NCI-H524 (cell line): ENCODE data around the gene RPL14.
A peak's percentile ranks its signal among the peaks of the same experiment; 100 is the strongest.
"Not testable (repeated sequence)": the region's sequence is repeated elsewhere in the genome, so short reads cannot be mapped to it uniquely, and the experiment has no call there.

Experiments used
- DNase-seq, 2 experiments: peaks; one replicate each; lab custom pipeline; 2025; lab: John Stamatoyannopoulos, UW

RPL14 gene

DNA sequence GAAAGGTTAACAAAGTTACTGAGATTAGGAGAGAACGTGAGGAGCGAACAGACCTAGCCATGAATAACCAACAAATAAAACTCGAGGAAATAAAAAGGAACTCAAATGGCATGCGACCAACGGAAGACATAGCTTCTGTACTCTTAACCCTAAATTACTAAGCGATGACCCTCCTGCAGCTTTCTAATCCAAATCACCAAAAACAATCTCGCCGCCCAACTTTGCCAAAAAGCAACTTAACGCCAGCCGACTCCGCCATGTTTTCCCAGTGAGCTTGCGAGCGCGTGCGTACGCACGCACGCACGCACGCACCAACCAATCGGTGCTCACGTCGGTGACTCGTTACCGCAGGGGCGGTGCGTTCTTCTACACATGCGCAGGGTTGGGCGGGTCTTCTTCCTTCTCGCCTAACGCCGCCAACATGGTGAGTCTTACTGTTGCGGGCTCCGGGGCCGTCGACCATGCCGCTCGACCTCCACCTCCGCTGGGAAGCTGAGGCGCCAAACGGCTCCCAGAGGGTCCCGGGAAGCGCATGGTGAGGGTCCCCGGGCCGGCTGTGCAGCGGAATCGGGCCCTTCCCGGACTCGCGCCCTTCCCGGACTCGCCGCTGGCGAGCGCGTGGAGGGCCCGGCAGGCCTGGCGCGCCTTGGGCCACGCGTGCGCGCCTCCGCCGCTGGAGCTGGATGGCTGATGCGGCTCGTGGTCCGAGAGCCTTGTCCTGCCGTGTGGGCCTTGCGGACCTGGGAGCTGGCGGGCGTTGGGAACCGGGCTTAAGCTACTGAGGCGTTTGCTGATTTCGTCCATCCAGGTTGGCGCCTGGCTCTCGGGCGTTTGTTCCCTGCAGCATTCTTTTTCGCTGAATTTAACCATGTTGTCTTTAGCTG lies at the start of gene RPL14:
Gene RPL14 (plus strand): TSS at position 400 of the 884 bp plus-strand sequence. CDS start 133 bp downstream, at position 533.
- peak; percentile 72 to 94 for DNase-seq

DNA sequence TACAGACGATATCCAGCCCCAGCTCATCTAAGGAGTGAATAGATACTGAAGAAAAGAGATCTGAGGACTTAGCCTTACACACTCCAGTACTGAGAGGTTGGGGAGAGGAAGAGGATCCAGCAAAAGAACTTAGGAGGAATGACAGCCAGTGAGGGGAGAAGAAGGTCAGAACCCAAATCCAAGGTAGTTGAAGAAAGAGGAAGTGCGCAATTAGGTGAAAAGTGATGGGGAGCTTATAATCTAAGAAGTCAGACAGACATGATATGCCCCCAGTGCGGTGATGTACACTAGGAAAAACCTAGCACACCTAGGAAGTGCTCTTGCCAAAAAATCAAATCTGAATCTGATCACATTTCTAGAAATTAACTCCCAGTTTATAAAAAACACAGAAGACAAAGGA lies 49.5 kb upstream of the RPL14 start:
- no peak for DNase-seq

DNA sequence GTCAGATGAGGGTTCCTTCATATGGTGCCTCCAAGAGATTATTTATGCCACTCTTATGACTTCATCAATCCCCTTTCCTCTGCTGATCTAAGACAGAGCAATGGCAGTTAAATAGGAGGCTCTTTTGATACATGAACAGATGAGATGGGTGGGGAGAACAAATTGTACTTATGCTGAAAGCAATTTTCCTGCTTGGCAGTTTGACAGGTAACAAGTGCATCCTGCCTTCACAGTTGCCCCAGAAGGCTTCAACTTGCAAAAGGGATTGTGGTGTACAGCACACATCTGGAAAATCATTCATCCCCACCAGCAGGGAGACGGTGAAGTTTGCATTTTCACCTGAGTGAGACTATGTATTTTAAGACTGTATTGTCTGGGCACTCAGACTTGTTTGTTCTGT lies 42.9 kb upstream of the RPL14 start:
- no peak for DNase-seq

DNA sequence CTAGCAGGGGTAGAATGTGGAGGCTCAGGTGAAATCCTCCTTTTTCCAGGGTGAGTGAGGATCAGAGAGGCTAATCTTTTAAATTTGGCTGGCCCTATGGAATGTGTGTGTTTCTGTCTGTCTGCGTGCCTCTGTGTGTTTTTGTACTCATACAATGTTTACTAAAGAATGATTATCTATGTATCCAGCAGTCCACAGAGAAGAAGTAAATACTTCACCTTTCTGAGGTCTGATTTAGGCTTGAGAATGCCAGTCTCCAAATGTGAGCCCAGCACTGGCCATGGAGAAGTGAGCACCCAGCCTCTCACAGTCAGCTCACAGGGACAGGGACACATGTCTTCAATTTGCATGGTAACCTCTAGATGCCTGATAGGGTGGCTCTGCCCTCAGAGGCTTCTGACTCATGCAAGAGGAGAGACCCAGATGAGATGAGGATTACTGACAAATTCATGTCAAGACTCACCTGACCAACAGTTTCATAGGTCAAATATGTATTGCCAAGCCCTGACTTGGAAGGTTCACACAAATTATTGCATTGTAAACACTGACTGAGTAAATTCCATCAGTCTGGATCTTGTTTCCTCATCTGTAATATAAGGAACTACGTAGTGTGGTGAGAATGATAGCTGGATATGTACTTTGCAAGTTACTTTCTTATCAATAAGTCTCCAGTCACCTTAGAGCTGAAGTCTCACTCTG lies 39.1 kb upstream of the RPL14 start:
- no peak for DNase-seq

- DNase-seq, result no peak
Measured at GRCh38 chr3:40422861-40423260, 34.3 kb upstream of the RPL14 start.

DNA sequence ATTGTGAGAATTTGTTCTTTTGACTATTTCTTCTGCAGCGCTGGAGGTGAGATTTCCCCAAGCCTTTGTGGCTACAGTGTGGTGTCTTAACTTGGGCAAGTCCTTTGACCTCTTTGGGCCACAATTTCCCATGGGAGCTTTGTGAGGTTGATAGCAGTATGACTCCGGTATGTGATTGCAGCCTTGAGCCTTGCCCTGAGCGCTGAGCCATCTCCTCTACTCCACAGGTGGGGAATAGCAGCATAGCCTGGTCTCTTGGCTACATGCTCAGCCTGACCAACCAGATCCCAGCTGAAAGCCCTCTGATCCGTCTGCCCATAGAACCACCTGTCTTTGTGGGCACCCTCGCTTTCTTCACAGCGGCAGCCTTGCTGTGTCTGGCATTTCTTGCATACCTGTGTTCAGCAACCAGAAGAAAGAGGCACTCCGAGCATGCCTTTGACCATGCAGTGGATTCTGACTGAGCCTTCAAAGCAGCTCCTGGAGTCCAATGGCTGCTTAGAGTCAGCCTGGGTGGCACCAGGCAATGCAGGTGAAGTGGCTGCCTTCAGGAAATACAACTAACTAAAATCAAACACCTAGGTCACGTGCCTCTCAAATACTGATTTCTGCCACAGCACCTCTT lies 30.0 kb upstream of the RPL14 start:
- no peak for DNase-seq

- DNase-seq, result no peak
Measured at GRCh38 chr3:40432793-40433192, 24.3 kb upstream of the RPL14 start.

GRCh38 chr3:40437889-40438288 lies 19.2 kb upstream of the RPL14 start:
- DNase-seq, result no peak

DNA sequence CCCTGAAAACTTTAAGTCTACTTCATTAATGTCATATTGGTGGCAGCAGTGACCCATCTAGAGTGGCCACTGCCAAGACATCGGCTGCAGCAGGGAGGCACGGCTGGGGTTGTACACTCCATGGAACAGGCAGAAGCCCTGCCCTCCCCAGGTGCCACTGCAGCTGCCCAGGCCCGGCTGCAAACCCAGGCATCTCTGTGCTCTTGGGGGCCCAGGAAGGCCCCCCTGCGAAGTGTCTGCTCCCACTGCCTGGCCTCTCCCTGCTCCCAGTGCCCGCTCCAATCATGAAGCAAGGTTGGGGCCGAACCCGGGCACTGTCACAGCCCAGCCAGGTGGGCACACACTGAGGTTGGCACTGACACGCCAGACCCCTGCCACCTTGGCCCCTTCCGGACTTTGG lies 12.1 kb upstream of the RPL14 start:
- no peak for DNase-seq

DNA sequence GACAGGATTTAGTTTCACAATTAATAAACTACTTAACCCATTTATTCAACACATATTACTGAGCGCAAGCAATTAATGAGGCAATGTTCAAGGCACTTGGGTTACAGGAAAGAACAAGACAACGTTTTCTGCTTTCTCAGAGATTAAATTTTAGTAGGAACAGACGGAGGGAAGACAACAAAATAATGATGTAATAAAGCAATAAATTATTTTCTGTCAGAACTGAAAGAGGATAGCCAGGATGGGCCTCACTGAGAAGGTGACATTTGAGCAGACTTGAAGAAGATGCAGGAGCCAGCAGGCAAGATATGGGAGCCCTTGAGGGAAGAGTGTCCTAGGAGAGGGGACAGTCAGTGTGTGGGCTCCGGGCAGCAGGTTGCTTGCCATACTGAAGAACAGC lies 11.3 kb upstream of the RPL14 start:
- no peak for DNase-seq

GRCh38 chr3:40450438-40450837 lies 6.7 kb upstream of the RPL14 start:
- no peak for DNase-seq

DNA sequence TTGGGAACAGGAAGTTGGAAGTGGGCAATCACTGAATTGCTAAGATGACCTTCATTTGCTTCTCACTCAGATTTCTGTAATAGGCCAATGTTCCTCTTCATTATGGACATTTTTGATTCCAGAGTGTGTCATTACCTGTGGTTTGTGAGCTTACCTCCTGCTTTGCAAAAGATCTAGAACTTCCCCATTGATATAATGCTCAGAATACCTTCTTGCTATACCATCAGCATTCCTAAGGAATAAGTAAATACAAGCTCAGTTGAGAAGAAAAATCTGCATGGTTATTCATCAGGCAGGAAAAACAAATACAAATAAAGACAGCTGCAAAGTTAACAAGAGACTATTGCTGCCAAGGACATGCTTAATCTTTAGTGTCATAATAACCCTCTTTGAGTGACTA lies 5.6 kb upstream of the RPL14 start:
- no peak for DNase-seq

DNA sequence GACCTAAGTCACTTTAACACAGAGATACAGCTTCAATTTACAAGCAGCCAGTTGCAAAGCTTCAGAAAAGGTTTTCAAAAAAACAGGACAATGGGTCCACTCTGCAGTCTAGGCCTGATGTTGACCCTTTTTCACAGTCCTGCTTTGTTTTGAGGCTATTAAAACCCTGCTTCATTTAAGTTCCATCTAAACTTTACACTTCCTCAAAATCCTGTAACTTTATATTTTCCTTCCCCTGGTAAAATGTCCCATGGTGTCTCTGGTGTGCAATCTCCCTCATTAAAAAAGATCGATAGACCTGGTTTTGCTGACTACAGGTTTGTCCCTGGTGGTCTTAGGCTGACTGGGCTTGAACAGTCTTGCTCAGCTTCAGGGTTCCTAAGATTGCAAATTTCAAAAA lies 5.1 kb upstream of the RPL14 start:
- DNase-seq, result no peak

- DNase-seq, result no peak
Measured at GRCh38 chr3:40452562-40452875, 4.6 kb upstream of the RPL14 start.

DNA sequence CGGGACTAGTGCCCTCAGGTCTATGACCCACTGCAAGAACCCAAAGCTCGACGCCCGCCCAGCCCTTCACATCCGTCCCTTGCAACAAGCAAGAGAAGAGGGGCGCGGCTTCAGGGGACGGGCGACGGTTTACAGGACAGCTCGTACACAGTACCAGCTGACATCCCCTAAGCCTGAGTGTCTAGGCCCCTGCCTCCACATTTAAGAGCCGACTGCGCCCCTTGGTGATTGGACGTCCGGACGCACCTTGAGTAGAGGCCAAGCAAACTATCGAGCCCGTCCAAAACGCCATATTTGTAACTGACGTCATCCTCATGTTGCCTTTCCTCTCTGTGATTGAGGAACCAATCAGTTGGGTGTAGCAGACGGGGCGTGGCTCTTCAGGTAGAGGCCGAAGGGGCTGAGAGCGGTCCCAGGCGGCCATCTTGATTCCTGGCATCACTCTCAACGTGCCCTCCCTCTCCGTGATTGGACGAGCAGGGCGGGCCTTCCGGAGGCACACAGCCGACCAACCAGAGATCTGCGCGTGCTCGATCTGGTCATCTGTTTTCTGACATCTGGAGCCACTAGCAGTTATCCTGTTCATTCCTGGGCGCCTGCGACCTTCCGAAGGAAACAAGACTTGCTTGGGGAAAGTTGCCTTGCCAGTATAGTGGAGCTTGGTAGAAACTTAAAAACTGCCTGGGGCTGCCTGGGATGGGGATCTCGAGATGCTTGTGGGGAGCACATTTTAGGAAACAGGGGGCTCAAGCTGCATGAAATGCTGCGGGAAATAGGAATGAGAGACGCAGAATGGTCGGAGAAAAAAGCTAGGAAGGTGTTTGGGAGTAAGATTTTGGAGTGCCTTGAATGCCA lies 4.0 kb upstream of the RPL14 start:
- DNase-seq, result peak; percentile 95 to 98

DNA sequence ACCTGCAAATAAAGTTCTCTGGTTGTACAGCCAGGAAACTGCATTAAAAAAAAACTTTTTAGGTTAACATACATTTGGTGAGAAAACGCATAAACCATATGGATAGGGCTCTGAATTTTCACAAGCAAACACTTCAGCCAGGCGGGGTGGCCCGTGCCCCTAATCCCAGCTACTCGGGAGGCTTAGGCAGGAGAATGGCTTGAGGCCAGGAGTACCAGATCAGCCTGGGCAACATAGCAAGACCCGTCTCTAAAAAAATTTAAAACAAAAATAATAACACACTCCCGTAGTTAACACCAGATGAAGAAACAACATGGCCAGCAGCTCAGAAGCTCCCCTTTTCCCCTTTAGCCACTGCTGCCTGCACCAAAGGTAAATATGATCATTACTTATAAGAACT lies 3.2 kb upstream of the RPL14 start:
- DNase-seq, result no peak

DNA sequence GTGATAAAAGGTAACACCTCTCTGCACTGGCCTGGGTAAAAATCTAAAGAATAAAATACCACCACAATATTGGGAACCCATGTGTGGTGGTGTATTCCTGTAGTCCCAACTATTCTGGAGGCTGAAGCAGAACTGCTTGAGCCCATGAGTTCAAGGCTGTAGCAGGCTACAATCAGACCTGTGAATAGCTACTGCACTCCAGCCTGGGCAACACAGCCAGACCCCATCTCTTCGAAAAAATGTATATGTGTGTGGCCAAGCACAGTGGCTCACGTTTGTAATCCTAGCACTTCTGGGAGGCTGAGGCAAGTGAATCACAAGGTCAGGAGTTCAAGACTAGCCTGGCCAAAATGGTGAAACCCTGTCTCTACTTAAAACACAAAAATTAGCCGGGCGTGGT lies 1.8 kb upstream of the RPL14 start:
- DNase-seq, result no peak

DNA sequence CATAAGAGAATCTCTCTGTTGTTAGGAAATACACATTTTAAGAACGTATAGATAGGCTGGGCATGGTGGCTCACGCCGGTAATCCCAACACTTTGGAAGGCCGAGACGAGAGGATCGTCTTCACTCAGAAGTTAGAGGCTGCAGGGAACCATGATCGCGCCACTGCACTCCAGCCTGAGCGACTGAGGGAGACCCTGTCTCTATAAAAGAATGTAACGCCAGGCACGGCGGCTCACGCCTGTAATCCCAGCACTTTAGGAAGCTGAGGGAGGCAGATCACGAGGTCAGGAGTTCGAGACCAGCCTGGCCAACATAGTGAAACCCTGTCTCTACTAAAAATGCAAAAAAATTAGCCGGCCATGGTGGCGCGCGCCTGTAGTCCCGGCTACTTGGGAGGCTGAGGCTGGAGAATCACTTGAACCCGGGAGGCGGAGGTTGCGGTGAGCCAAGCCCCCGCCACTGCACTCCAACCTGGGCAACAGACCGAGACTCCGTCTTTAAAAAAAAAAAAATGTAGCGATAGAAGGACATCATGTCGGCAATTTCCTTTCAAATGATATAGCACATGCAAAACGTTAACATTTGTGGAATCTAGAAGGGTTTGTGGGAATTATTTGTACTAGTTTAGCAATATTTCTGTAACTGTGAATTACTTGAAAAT lies 730 bp upstream of the RPL14 start:
- DNase-seq, result no peak

- no peak for DNase-seq
Measured at GRCh38 chr3:40458473-40458872, 1.3 kb downstream of the RPL14 start.

DNA sequence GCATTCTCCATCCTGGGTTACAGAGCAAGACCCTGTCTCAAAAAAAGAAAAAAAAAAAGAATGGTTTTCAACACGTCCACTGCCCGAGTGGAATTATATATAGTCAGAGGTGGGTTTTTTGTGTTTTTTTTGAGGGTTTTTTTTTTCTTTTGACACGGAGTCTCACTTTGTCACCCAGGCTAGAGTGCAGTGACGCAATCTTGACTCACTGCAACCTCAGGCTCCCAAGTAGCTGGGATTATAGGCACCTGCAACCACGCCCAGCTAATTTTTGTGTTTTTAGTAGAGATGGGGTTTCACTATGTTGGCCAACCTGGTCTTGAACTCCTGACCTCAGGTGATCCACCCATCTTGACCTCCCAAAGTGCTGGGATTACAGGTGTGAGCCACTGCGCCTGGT lies 3.3 kb downstream of the RPL14 start:
- DNase-seq, result not testable (repeated sequence)

DNA sequence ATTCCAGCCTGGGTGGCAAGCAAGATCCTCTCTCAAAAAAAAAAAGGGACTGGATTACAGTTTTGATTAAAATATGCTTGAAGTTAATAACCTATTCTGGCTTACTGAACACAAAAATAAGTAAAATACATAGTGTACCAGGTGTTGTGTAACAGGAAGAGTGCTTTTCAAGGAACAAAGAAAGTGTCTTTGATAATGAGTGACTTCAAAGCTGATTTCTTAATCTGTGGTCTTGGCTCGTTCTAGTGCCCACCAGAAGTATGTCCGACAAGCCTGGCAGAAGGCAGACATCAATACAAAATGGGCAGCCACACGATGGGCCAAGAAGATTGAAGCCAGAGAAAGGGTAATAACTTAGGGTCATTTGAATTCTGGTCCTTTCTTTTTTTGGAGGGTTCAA lies 4.0 kb downstream of the RPL14 start:
- DNase-seq, result no peak

GRCh38 chr3:40462838-40463237 lies 5.7 kb downstream of the RPL14 start:
- DNase-seq, result not testable (repeated sequence)
